H9 (cell line): Measurements from ENCODE around the gene MECR. TPM values are rescaled to one million over a fixed set of nuclear protein-coding genes. Genes with fewer than 3 reads are reported as not detected.
A peak's percentile ranks its signal among the peaks of the same experiment; 100 is the strongest.

ENCODE experiments used
- DNase-seq: peaks from one replicate; pipeline ENCODE4 v3.0.0-alpha.2; 2017
- H2AFZ ChIP-seq: one replicate; pipeline ENCODE4 v1.6.1; 2013; ENCODE audit warnings: mild to moderate bottlenecking, low read length, control low read depth, moderate library complexity
- H2AK5ac ChIP-seq: 2 replicates; pipeline ENCODE4 v1.6.1; 2013; ENCODE audit warnings: low read length, control low read depth, mixed read lengths; ENCODE audit not compliant: insufficient read length
- H2BK120ac ChIP-seq: one replicate; pipeline ENCODE4 v1.6.1; 2013; ENCODE audit warnings: low read depth, mild to moderate bottlenecking, low read length, control low read depth, inconsistent platforms; ENCODE audit not compliant: poor library complexity, severe bottlenecking
- H2BK12ac ChIP-seq: 2 replicates; pipeline ENCODE4 v1.6.1; 2013; ENCODE audit warnings: low read length, control low read depth, mixed read lengths, low read depth; ENCODE audit not compliant: insufficient read length
- H2BK15ac ChIP-seq: 2 replicates; pipeline ENCODE4 v1.6.1; 2013; ENCODE audit warnings: low read depth, low read length, control low read depth
- H2BK20ac ChIP-seq: one replicate; pipeline ENCODE4 v1.6.1; 2013; ENCODE audit warnings: low read depth, mild to moderate bottlenecking, low read length, control low read depth, inconsistent platforms; ENCODE audit not compliant: poor library complexity, severe bottlenecking
- H2BK5ac ChIP-seq: 2 replicates; pipeline ENCODE4 v1.6.1; 2013; ENCODE audit warnings: low read length, control low read depth, mixed read lengths; ENCODE audit not compliant: insufficient read length
- H3K14ac ChIP-seq: 2 replicates; pipeline ENCODE4 v1.6.1; 2013; ENCODE audit warnings: low read length, control low read depth; ENCODE audit not compliant: insufficient read depth
- H3K18ac ChIP-seq: 2 replicates; pipeline ENCODE4 v1.6.1; 2013; ENCODE audit warnings: low read depth, mild to moderate bottlenecking, mixed read lengths, low read length, control low read depth; ENCODE audit not compliant: insufficient read length
- H3K23ac ChIP-seq: 2 replicates; pipeline ENCODE4 v1.6.1; 2013; ENCODE audit warnings: low read length, control low read depth, mixed read lengths, low read depth; ENCODE audit not compliant: insufficient read length
- H3K23me2 ChIP-seq: 2 replicates; pipeline ENCODE4 v1.6.1; 2013; ENCODE audit warnings: low read depth, mild to moderate bottlenecking, mixed read lengths, low read length, control low read depth; ENCODE audit not compliant: insufficient read length, poor library complexity, severe bottlenecking
- H3K27ac ChIP-seq: 2 replicates; pipeline ENCODE4 v1.5.1; 2013; ENCODE audit warnings: low read length, control low read depth, mixed read lengths, low read depth; ENCODE audit not compliant: insufficient read length
- H3K27me3 ChIP-seq: 2 replicates; pipeline ENCODE4 v1.6.1; 2013; ENCODE audit warnings: low read length, control low read depth, inconsistent platforms; ENCODE audit not compliant: insufficient read depth
- H3K4ac ChIP-seq: 2 replicates; pipeline ENCODE4 v1.6.1; 2013; ENCODE audit warnings: low read depth, mild to moderate bottlenecking, control low read depth, inconsistent platforms, low read length, moderate library complexity
- H3K4me1 ChIP-seq: 2 replicates; pipeline ENCODE4 v1.6.1; 2013; ENCODE audit warnings: low read length, control low read depth, inconsistent platforms; ENCODE audit not compliant: insufficient read depth
- H3K4me2 ChIP-seq: 2 replicates; pipeline ENCODE4 v1.6.1; 2013; ENCODE audit warnings: low read length, control low read depth, mixed read lengths; ENCODE audit not compliant: insufficient read length, insufficient read depth
- H3K56ac ChIP-seq: 2 replicates; pipeline ENCODE4 v1.6.1; 2013; ENCODE audit warnings: low read depth, mild to moderate bottlenecking, mixed read lengths, low read length, control low read depth; ENCODE audit not compliant: insufficient read length
- H3K79me1 ChIP-seq: 2 replicates; pipeline ENCODE4 v1.6.1; 2013; ENCODE audit warnings: low read depth, mild to moderate bottlenecking, moderate library complexity, low read length, control low read depth, inconsistent platforms; ENCODE audit not compliant: insufficient read depth, poor library complexity, severe bottlenecking
- H3K79me2 ChIP-seq: 2 replicates; pipeline ENCODE4 v1.6.1; 2013; ENCODE audit warnings: low read length, control low read depth, inconsistent platforms; ENCODE audit not compliant: insufficient read depth
- H3K9ac ChIP-seq: 2 replicates; pipeline ENCODE4 v1.6.1; 2013; ENCODE audit warnings: low read length, control low read depth, mixed read lengths; ENCODE audit not compliant: insufficient read length; ENCODE audit errors: extremely low read depth
- H3K9me3 ChIP-seq: one replicate; pipeline ENCODE4 v1.6.1; 2013; ENCODE audit warnings: low read depth, low read length, inconsistent platforms; ENCODE audit not compliant: control insufficient read depth
- H3T11ph ChIP-seq: one replicate; pipeline ENCODE4 v1.6.1; 2013; ENCODE audit warnings: mild to moderate bottlenecking, low read length, control low read depth, inconsistent platforms
- H4K20me1 ChIP-seq: one replicate; pipeline ENCODE4 v1.6.1; 2013; ENCODE audit not compliant: control insufficient read depth, insufficient read length, insufficient read depth
- H4K5ac ChIP-seq: 2 replicates; pipeline ENCODE4 v1.6.1; 2013; ENCODE audit warnings: low read depth, mild to moderate bottlenecking, mixed read lengths, low read length, control low read depth; ENCODE audit not compliant: insufficient read length
- H4K8ac ChIP-seq: replicated peaks from 2 replicates; pipeline ENCODE4 v1.6.1; 2013; ENCODE audit warnings: low read length, control low read depth, mixed read lengths, low read depth; ENCODE audit not compliant: insufficient read length
- H4K91ac ChIP-seq: 2 replicates; pipeline ENCODE4 v1.6.1; 2013; ENCODE audit warnings: low read depth, mild to moderate bottlenecking, moderate library complexity, mixed read lengths, low read length, control low read depth; ENCODE audit not compliant: insufficient read length
- H3K27ac Mint-ChIP-seq, 3 experiments: 2 replicates in 2 of 3; 3 replicates in 1 of 3; pipeline ENCODE4 v1.8.0; 2020 to 2021; ENCODE audit warnings: mixed read lengths in 3 of 3, mild to moderate bottlenecking in 1 of 3, moderate library complexity in 1 of 3
- H3K27me3 Mint-ChIP-seq: 2 replicates; pipeline ENCODE4 v1.8.0; 2021; ENCODE audit warnings: low read depth, mild to moderate bottlenecking, moderate library complexity, mixed read lengths
- H3K36me3 Mint-ChIP-seq, 3 experiments: 2 replicates in 2 of 3; 3 replicates in 1 of 3; pipeline ENCODE4 v1.8.0; 2020 to 2021; ENCODE audit warnings: low read depth in 3 of 3, mixed read lengths in 3 of 3; ENCODE audit not compliant: insufficient read depth in 1 of 3
- H3K4me1 Mint-ChIP-seq, 2 experiments: 2 replicates each; pipeline ENCODE4 v1.8.0; 2020; ENCODE audit warnings: mixed read lengths in 2 of 2
- H3K4me3 Mint-ChIP-seq, 2 experiments: 2 replicates in 1 of 2; 3 replicates in 1 of 2; pipeline ENCODE4 v1.8.0; 2020 to 2021; ENCODE audit warnings: mild to moderate bottlenecking in 2 of 2, mixed read lengths in 2 of 2, moderate library complexity in 1 of 2
- H3K9me3 Mint-ChIP-seq, 2 experiments: 2 replicates in 1 of 2; 3 replicates in 1 of 2; pipeline ENCODE4 v1.8.0; 2020; ENCODE audit warnings: mild to moderate bottlenecking in 2 of 2, mixed read lengths in 2 of 2, moderate library complexity in 1 of 2
- WGBS: extraction: QIAGEN DNeasy Blood & Tissue Kit; methylation state at CpG from one replicate; pipeline ENCODE4 v1.1.7; 2013; ENCODE audit warnings: missing lambda C conversion rate, low lambda C conversion rate, mixed read lengths; ENCODE audit not compliant: insufficient read length; ENCODE audit errors: extremely low coverage; 5-methylcytosine and 5-hydroxymethylcytosine counted together
- total RNA-seq: library from RNA; stranded (reverse); gene quantifications from 2 replicates; pipeline ENCODE4 v1.2.1, GENCODE V29; 2021
- TF ChIP-seq, protein P1 (sequence below): fragments of 200-600 bp; sonication (generic); conservative IDR thresholded peaks from 3 replicates; pipeline ENCODE4 v1.8.0; 2021; ENCODE audit warnings: antibody characterized with exemption, mild to moderate bottlenecking

The MECR gene
- total RNA-seq, 1 experiment from 2014 or later: 30.9 TPM

DNA sequence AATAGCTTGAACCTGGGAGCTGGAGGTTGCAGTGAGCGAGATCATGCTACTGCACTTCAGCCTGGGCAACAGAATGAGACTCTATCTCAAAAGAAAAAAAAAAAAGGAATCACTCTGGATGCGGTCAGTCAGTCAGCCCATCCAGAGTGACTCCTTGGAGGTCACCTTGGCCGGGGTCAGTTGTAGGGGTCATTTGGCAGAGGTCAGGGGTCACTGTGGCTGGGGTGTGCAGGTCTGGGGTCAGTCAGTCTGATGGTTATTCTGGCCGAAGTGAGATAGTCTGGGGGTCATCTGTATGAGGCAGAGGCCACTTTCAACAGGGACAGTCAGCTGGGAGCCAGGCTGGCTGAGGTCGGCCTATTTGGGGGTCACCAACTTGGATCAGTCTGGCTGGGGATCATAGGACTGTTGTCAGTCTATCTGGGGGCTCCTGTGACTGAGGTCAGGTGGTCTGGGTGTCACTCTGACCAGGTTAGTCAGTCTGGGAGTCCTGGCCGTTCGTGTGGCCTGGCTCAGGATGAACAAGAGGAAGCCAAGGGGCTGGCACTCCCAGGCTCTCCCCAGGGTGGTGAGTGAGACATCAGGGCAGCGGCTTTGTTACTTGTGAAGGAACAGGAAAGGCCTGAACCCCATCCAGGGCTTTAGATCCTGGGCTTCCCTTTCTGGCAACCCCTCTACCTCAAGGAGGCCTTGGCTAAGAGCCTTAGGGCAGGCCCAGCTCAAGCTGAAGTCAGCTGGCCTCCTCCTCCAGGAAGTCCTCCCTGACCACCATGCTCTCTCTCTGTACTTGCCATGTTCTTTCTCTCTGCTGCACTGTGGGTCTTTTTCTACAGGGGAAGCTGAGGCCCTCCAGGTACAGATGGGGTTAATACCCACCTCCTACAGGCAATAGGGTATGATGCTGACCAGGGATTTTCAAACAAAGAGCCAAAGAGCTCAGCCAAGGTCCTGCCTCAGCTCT is 20.7 kb upstream of the MECR start:
- Histone ChIP-seq H3K79me1 (no peaks in the 10 kb centered on the region), H2BK12ac (no peak overlapping the region), H3K27ac (no peak overlapping the region), H2BK20ac (no peak overlapping the region), H4K20me1 (no peaks in the 10 kb centered on the region), H2AFZ (no peak overlapping the region), H3K27me3 (no peaks in the 10 kb centered on the region), H4K5ac (no peak overlapping the region), H3K56ac (no peak overlapping the region), H3K4me2 (no peak overlapping the region), H2BK120ac (no peak overlapping the region), H3K9ac (no peak overlapping the region), H3K4ac (no peak overlapping the region; the same call in 1 of the 2 replicates), H2BK15ac (no peak overlapping the region), H4K91ac (no peak overlapping the region), H2BK5ac (no peak overlapping the region), H2AK5ac (no peak overlapping the region), H3K9me3 (no peaks in the 10 kb centered on the region), H3K23ac (no peak overlapping the region), H3K18ac (no peak overlapping the region), H3K79me2 (peaks cover 2% of the 10 kb centered on the region; the same call in 1 of the 2 replicates), H3K23me2 (peaks cover 3% of the 10 kb centered on the region), H3T11ph (no peak overlapping the region), H4K8ac (no peak overlapping the region), H3K14ac (no peak overlapping the region), H3K4me1 (peaks cover 18% of the 10 kb centered on the region; the same call in 1 of the 2 replicates)
- H3K4me1 Mint-ChIP-seq: peaks cover 61 to 67% of the 10 kb centered on the region in 2 experiments
- H3K36me3 Mint-ChIP-seq: peaks cover 0 to 5% (median 0%) of the 10 kb centered on the region in 3 experiments; a peak in 1 of 7 replicates
- peak overlapping the region; percentile 53 to 99 (median 74); a peak in 3 of 7 replicates for H3K27ac Mint-ChIP-seq
- DNase-seq: no peak
- TF ChIP-seq, protein P1, sequence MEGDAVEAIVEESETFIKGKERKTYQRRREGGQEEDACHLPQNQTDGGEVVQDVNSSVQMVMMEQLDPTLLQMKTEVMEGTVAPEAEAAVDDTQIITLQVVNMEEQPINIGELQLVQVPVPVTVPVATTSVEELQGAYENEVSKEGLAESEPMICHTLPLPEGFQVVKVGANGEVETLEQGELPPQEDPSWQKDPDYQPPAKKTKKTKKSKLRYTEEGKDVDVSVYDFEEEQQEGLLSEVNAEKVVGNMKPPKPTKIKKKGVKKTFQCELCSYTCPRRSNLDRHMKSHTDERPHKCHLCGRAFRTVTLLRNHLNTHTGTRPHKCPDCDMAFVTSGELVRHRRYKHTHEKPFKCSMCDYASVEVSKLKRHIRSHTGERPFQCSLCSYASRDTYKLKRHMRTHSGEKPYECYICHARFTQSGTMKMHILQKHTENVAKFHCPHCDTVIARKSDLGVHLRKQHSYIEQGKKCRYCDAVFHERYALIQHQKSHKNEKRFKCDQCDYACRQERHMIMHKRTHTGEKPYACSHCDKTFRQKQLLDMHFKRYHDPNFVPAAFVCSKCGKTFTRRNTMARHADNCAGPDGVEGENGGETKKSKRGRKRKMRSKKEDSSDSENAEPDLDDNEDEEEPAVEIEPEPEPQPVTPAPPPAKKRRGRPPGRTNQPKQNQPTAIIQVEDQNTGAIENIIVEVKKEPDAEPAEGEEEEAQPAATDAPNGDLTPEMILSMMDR: no peak
- no peaks in the 10 kb centered on the region for H3K27me3 Mint-ChIP-seq
- WGBS: no CpG with 5 or more reads among the region's 8 CpGs
- no peak overlapping the region; a peak in 1 of 5 replicates for H3K4me3 Mint-ChIP-seq
- H3K9me3 Mint-ChIP-seq: no peaks in the 10 kb centered on the region
